Progenitor cell of endocrine pancreas (in vitro differentiated cells): ENCODE measurements around the gene RAC3. TPM values are rescaled to one million over a fixed set of nuclear protein-coding genes. Genes with fewer than 3 reads are reported as not detected.

Source experiments
- DNase-seq: peaks from one replicate; pipeline ENCODE4 v3.0.0; 2021; ENCODE audit warnings: low spot score; ENCODE audit not compliant: unreplicated experiment
- H3K27ac Mint-ChIP-seq: 2 replicates; pipeline ENCODE4 v1.8.0; 2021; ENCODE audit warnings: mild to moderate bottlenecking, moderate library complexity, mixed read lengths
- H3K27me3 Mint-ChIP-seq: 2 replicates; pipeline ENCODE4 v1.8.0; 2021; ENCODE audit warnings: mixed read lengths
- H3K36me3 Mint-ChIP-seq: 2 replicates; pipeline ENCODE4 v1.8.0; 2022; ENCODE audit warnings: mixed read lengths; ENCODE audit not compliant: insufficient read depth
- H3K4me1 Mint-ChIP-seq: 2 replicates; pipeline ENCODE4 v1.8.0; 2021; ENCODE audit warnings: low read depth, mixed read lengths
- H3K4me3 Mint-ChIP-seq: 2 replicates; pipeline ENCODE4 v1.8.0; 2021; ENCODE audit warnings: low read depth, mild to moderate bottlenecking, moderate library complexity, mixed read lengths
- H3K9me3 Mint-ChIP-seq: 2 replicates; pipeline ENCODE4 v1.8.0; 2021; ENCODE audit warnings: low read depth, mixed read lengths
- total RNA-seq: library from RNA; stranded (reverse); gene quantifications from 2 replicates; pipeline ENCODE4 v1.2.1, GENCODE V29; 2021
- TF ChIP-seq, protein P1 (sequence below): fragments of 200-600 bp; sonication (generic); IDR thresholded peaks from one replicate; pipeline ENCODE4 v1.5.0; 2021; ENCODE audit warnings: antibody characterized with exemption, mild to moderate bottlenecking; ENCODE audit not compliant: unreplicated experiment

The RAC3 gene
- total RNA-seq, 1 donor from 2014 or later, result 25.2 TPM

DNA sequence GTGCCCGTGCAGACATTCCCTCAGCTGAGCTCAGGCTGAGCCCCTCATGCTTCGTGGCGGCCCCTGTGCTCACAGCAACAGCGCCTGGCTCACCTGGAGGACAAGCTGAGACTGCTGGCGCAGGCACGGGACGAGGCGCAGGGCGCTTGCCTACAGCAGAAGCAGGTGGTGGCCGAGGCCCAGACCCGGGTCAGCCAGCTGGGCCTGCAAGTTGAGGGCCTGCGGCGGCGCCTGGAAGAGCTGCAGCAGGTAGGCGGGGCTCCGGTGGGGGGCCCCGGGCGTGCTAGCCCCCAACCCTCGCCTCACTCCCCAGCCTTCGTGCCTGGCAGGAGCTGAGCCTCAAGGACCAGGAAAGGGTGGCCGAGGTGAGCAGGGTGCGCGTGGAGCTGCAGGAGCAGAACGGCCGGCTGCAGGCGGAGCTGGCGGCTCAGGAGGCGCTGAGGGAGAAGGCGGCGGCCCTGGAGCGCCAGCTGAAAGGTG lies 1.4 kb upstream of the RAC3 start:
- TF ChIP-seq, protein P1, sequence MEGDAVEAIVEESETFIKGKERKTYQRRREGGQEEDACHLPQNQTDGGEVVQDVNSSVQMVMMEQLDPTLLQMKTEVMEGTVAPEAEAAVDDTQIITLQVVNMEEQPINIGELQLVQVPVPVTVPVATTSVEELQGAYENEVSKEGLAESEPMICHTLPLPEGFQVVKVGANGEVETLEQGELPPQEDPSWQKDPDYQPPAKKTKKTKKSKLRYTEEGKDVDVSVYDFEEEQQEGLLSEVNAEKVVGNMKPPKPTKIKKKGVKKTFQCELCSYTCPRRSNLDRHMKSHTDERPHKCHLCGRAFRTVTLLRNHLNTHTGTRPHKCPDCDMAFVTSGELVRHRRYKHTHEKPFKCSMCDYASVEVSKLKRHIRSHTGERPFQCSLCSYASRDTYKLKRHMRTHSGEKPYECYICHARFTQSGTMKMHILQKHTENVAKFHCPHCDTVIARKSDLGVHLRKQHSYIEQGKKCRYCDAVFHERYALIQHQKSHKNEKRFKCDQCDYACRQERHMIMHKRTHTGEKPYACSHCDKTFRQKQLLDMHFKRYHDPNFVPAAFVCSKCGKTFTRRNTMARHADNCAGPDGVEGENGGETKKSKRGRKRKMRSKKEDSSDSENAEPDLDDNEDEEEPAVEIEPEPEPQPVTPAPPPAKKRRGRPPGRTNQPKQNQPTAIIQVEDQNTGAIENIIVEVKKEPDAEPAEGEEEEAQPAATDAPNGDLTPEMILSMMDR, result no peak
- peak overlapping the region; percentile 56 for H3K4me3 Mint-ChIP-seq
- H3K9me3 Mint-ChIP-seq, result no peaks in the 10 kb centered on the region
- H3K27me3 Mint-ChIP-seq, result peaks cover 4% of the 10 kb centered on the region
- H3K4me1 Mint-ChIP-seq, result no peaks in the 10 kb centered on the region
- no peak for DNase-seq
- H3K27ac Mint-ChIP-seq, result no peak overlapping the region
- H3K36me3 Mint-ChIP-seq, result peaks cover 10% of the 10 kb centered on the region

DNA sequence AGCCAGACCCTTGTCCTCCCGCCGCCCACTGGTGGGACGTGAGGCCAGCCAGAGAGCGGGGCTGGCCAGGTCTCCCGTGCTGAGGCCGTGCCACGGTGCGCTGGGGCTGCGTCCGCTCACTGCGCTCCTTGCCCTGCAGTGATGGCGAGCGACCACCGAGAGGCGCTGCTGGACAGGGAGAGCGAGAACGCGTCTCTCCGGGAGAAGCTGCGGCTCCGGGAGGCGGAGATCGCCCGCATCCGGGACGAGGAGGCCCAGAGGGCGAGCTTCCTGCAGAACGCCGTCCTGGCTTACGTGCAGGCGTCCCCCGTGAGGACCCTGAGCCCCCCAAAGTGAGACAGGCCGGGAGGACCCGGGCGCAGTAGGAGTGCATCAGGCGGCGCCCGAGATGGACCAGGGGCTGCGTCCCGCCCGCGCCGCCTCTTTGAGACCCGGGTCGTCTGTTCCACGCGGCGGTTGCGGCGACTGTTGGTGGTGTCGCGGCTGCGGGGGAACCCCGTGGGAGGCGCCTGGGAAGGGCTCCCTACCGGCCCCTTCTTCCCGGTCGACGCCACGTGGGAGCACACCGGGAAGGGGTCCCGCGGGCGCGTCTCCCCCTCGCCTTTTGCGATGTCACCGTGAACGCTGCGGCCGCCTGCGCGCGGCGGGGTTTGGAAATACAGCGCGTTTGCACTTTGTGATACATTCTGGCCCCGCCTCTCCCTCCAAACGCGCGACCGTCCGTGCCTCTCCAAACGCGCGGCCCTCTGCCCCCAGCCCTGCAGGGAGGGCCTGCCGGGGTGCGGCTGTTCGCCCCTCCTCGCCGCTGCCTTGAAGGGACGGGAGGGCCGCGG lies 792 bp upstream of the RAC3 start:
- DNase-seq, result peak; percentile 85
- Mint-ChIP-seq H3K27ac (peak overlapping the region; percentile 52), H3K36me3 (peaks cover 15% of the 10 kb centered on the region), H3K27me3 (peaks cover 8% of the 10 kb centered on the region), H3K4me1 (peaks cover 1% of the 10 kb centered on the region), H3K9me3 (no peaks in the 10 kb centered on the region), H3K4me3 (peak overlapping the region; percentile 73)
- TF ChIP-seq, protein P1, result peak; percentile 84

DNA sequence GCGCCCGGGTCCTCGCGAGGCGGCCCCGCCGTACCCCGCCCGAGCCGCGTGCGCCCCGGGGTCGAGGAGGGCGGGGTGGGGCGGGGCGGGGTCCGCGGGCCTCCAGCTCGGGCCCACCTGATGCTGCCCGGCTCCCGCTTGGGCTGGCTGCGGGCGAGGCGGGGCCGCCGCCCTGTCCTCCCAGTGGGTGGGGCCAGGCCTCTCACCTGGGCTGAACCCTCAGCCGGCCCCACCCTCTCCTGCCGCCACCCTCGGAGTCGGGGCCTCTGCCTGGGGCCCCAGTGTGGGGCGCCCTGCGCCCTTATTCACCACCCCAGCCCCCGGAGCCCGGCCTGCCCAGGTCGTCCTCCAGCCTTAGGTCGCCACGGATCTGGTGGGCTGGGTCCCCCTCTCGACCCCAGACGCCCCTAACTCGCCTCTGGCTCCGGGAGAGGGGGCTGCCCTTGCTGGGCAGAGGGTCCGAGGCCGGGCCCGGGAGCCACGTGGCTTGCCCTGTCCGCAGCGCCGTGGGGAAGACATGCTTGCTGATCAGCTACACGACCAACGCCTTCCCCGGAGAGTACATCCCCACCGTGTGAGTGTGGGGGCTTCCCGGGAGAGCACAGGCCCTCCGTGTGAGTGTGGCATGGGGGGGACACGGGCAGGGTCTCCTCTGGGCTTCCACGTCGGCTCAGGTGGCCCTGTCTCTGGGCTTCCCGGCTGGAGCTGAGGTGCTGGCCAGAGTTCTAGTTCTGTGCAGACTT lies 578 bp downstream of the RAC3 start:
- Mint-ChIP-seq H3K27ac (no peak overlapping the region), H3K4me1 (peaks cover 3% of the 10 kb centered on the region), H3K4me3 (peak overlapping the region; percentile 62), H3K36me3 (peaks cover 13% of the 10 kb centered on the region), H3K9me3 (no peaks in the 10 kb centered on the region), H3K27me3 (peaks cover 8% of the 10 kb centered on the region)
- TF ChIP-seq, protein P1, result no peak
- DNase-seq, result no peak

DNA sequence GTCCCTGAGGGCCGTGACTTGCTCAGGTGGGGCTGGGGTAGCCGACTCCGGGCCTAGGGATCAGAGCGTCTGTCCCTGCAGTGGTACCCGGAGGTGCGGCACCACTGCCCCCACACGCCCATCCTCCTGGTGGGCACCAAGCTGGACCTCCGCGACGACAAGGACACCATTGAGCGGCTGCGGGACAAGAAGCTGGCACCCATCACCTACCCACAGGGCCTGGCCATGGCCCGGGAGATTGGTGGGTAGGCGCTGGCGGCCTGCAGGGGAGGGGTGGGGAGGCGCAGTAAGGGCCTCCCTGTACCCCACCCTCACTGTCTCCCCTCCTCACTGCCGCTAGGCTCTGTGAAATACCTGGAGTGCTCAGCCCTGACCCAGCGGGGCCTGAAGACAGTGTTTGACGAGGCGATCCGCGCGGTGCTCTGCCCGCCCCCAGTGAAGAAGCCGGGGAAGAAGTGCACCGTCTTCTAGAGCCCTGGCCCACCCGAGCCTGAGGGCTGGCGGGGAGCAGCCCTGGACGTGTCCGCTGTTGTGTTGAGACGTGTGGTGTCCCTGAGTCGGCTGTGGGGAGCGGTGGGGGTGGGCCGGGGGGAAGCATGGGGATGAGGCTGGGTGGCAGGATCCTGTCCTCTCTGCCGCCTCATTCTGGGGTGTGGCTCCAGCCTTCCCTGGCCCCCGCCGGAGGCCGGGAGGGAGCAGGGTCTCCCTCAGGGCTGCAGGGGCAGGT lies 2.0 kb downstream of the RAC3 start:
- TF ChIP-seq, protein P1, result no peak

DNA sequence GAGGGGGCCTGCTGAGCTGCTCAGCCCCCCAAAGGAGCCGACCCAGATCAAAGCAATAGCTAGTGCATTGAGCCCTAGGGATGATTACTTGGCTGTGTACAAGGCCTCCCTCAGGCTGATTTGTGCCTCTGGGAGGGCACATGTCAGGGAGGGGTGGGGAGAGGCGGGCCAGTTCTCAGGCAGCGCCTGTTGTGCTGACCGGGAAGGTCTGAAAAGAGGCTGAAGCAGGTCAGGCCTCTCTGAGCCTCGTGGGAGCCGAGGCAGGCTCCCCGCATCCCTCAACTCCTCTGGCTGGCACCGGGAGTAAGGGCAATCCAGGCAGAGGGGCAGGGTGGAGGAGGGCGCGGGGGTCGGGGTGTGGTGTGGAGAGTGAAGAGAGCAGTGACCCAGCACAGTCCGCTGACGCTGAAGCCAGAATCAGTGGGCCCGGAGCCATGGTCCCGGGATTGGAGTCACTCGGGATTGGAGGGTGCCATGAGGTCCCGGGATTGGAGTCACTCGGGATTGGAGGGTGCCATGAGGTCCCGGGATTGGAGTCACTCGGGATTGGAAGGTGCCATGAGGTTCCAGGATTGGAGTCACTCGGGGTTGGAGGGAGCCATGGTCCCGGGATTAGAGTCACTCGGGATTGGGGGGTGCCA lies 3.0 kb downstream of the RAC3 start:
- no peak overlapping the region for H3K27ac Mint-ChIP-seq
- peaks cover 14% of the 10 kb centered on the region for H3K27me3 Mint-ChIP-seq
- no peaks in the 10 kb centered on the region for H3K9me3 Mint-ChIP-seq
- TF ChIP-seq, protein P1, result no peak
- no peak for DNase-seq
- H3K4me3 Mint-ChIP-seq, result no peak overlapping the region
- peaks cover 4% of the 10 kb centered on the region for H3K4me1 Mint-ChIP-seq
- peaks cover 7% of the 10 kb centered on the region for H3K36me3 Mint-ChIP-seq

More for the DNA sequence above, 2.0 kb downstream of the RAC3 start:
- Mint-ChIP-seq H3K4me3 (no peak overlapping the region), H3K27ac (no peak overlapping the region), H3K36me3 (peaks cover 9% of the 10 kb centered on the region), H3K9me3 (no peaks in the 10 kb centered on the region), H3K27me3 (peaks cover 8% of the 10 kb centered on the region), H3K4me1 (peaks cover 4% of the 10 kb centered on the region)
- DNase-seq, result no peak
